ENCODE data around the gene GAB2.

GRCh38 chr11:78244546-78245255 lies 172.9 kb downstream of the GAB2 start:
- no peak for TF ChIP-seq YY1 (IDR thresholded peaks at IDR 0.05; ENCODE audit: insufficient read depth, insufficient read length)
- TF ChIP-seq ZNF274 (IDR thresholded peaks at IDR 0.05; ENCODE audit: low read depth, low read length) = no peak
- TF ChIP-seq SUZ12 (IDR thresholded peaks at IDR 0.05; ENCODE audit: extremely low read depth, insufficient read depth, insufficient read length) = no peak

Measured in NT2/D1 (cell line).